Tibial artery (tissue), 4 donors: ENCODE results near the gene DROSHA.

Experiments used
- DNase-seq, 2 donors: peaks; one replicate each; pipeline ENCODE4 v3.0.0-alpha.2; 2019
- H3K27ac ChIP-seq, 2 donors: fragments of 200-600 bp; sonication (generic) in 1 of 2; 1 replicate in 1 of 2; 2 replicates in 1 of 2; pipeline ENCODE4 v1.5.1; 2018 to 2019; ENCODE audit warnings: mild to moderate bottlenecking in 1 of 2
- H3K27me3 ChIP-seq, 2 donors: fragments of 200-600 bp; sonication (generic) in 1 of 2; one replicate each; pipeline versions ENCODE4 v1.5.1 to v1.6.0; 2016 to 2019
- H3K36me3 ChIP-seq, 3 donors: fragments of 200-600 bp; sonication (generic) in 2 of 3; one replicate each; pipeline ENCODE4 v1.5.1; 2016 to 2019; ENCODE audit warnings: mild to moderate bottlenecking in 2 of 3
- H3K4me1 ChIP-seq, 4 donors: fragments of 200-600 bp; sonication (generic) in 2 of 4; 1 replicate in 3 of 4; 2 replicates in 1 of 4; pipeline ENCODE4 v1.5.1; 2016 to 2019
- H3K4me3 ChIP-seq, 2 donors: fragments of 200-600 bp; sonication (generic) in 1 of 2; 1 replicate in 1 of 2; 2 replicates in 1 of 2; pipeline ENCODE4 v1.5.1; 2018 to 2019; ENCODE audit warnings: mild to moderate bottlenecking in 2 of 2
- H3K9me3 ChIP-seq, 3 donors: fragments of 200-600 bp; sonication (generic) in 1 of 3; one replicate each; pipeline ENCODE4 v1.5.1; 2016 to 2019
- CTCF ChIP-seq, 2 experiments: fragments of 200-600 bp in 1 of 2; fragments of 450-650 bp in 1 of 2; IDR thresholded peaks; one replicate each; pipeline ENCODE4 v1.5.1; 2017 to 2019; ENCODE audit warnings: antibody characterized with exemption in 2 of 2, mild to moderate bottlenecking in 1 of 2, moderate library complexity in 1 of 2
- intact Hi-C: fragments of 100-400 bp; cut with DNase I; formaldehyde crosslinking; loops from one replicate; pipeline ENCODE4 v1.15.0; 2023; ENCODE audit warnings: low total_unique reads

The DROSHA gene

GRCh38 chr5:31492869-31493268 lies 39.0 kb downstream of the DROSHA start:
- Histone ChIP-seq H3K36me3 (peaks cover 51 to 95% (median 61%) of the 10 kb centered on the region in 3 donors), H3K27me3 (no peaks in the 10 kb centered on the region), H3K9me3 (no peaks in the 10 kb centered on the region), H3K4me3 (no peak overlapping the region), H3K4me1 (no peaks in the 10 kb centered on the region), H3K27ac (no peak overlapping the region)
- no peak for DNase-seq
- TF ChIP-seq CTCF (IDR thresholded peaks at IDR 0.05): no peak
- intact Hi-C loops: no loop called here

GRCh38 chr5:31487506-31487905 lies 44.4 kb downstream of the DROSHA start:
- Histone ChIP-seq H3K36me3 (peaks cover 22 to 77% (median 22%) of the 10 kb centered on the region in 3 donors), H3K27ac (no peak overlapping the region), H3K4me3 (no peak overlapping the region), H3K4me1 (no peaks in the 10 kb centered on the region), H3K27me3 (no peaks in the 10 kb centered on the region), H3K9me3 (no peaks in the 10 kb centered on the region)
- DNase-seq: no peak
- no peak for TF ChIP-seq CTCF (IDR thresholded peaks at IDR 0.05)
- intact Hi-C loops: no loop called here

GRCh38 chr5:31486441-31486840 lies 45.5 kb downstream of the DROSHA start:
- no peak for TF ChIP-seq CTCF (IDR thresholded peaks at IDR 0.05)
- intact Hi-C loops: no loop called here
- Histone ChIP-seq H3K9me3 (no peaks in the 10 kb centered on the region), H3K27me3 (no peaks in the 10 kb centered on the region), H3K4me1 (peaks cover 0 to 5% (median 0%) of the 10 kb centered on the region in 4 donors), H3K4me3 (no peak overlapping the region), H3K27ac (no peak overlapping the region), H3K36me3 (peaks cover 14 to 78% (median 22%) of the 10 kb centered on the region in 3 donors)
- DNase-seq: no peak

- Histone ChIP-seq H3K9me3 (no peaks in the 10 kb centered on the region), H3K27me3 (no peaks in the 10 kb centered on the region), H3K4me1 (peaks cover 0 to 5% (median 0%) of the 10 kb centered on the region in 4 donors), H3K27ac (no peak overlapping the region), H3K36me3 (peaks cover 11 to 73% (median 17%) of the 10 kb centered on the region in 3 donors), H3K4me3 (no peak overlapping the region)
- TF ChIP-seq CTCF (IDR thresholded peaks at IDR 0.05): no peak
- intact Hi-C loops: no loop called here
- DNase-seq: no peak
Observed at GRCh38 chr5:31485376-31486207, 46.3 kb downstream of the DROSHA start.

- peaks cover 12 to 48% (median 17%) of the 10 kb centered on the region in 3 donors for H3K36me3 ChIP-seq
- no peak overlapping the region for H3K4me3 ChIP-seq
- no peak overlapping the region for H3K27ac ChIP-seq
- no peaks in the 10 kb centered on the region for H3K27me3 ChIP-seq
- peaks cover 0 to 5% (median 0%) of the 10 kb centered on the region in 4 donors for H3K4me1 ChIP-seq
- no peaks in the 10 kb centered on the region for H3K9me3 ChIP-seq
- no peak for TF ChIP-seq CTCF (IDR thresholded peaks at IDR 0.05)
- no peak for DNase-seq
- intact Hi-C loops: no loop called here
Observed at GRCh38 chr5:31481531-31482165, 50.2 kb downstream of the DROSHA start.
